Measurements from ENCODE around the gene PPP1R8.

DNA sequence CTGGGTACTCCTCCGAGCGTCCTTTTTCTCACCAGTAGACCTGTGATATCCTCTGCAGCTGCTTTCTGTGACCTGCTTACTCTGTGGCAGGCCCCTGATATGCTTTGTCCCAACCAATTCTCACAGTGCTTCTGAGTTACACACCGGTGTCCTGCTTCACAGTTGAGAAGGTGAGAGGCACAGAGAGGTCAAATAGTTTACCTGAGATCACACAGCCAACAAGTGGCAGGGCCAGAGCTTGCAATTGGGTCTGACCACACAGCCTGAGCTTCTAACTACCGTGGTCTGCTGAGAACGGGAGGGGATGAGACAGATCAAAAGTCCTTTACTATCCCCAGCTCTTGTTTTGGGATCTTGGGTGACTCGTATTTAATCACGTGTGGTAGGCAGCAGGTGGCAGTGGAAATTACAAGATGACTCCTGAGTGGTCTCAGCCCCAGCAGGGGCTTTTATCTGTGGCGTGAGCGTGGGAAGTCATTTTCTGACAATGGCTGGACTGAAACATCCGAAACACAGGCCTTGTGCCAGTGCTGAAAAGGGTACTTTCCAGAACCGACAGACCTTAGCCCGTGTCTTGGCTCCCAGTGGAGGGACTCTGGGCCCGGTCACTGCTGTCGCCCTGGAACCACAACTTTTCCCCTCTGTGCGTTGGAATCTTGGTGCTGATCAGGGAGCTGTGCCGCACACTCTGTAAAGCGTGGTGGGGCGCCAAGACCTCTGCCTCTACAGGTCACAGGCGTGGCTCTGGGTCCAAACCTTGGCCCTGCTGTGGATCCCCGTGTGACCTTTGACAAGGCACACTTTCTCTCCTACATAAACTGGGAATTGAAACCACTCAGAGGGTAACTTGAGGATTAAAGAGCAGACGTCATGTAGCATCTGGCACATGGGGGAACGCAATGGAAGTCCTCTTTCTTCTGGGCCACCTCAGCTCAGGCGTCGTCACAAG lies 53.7 kb downstream of the PPP1R8 start:
- TF ChIP-seq, protein P1, sequence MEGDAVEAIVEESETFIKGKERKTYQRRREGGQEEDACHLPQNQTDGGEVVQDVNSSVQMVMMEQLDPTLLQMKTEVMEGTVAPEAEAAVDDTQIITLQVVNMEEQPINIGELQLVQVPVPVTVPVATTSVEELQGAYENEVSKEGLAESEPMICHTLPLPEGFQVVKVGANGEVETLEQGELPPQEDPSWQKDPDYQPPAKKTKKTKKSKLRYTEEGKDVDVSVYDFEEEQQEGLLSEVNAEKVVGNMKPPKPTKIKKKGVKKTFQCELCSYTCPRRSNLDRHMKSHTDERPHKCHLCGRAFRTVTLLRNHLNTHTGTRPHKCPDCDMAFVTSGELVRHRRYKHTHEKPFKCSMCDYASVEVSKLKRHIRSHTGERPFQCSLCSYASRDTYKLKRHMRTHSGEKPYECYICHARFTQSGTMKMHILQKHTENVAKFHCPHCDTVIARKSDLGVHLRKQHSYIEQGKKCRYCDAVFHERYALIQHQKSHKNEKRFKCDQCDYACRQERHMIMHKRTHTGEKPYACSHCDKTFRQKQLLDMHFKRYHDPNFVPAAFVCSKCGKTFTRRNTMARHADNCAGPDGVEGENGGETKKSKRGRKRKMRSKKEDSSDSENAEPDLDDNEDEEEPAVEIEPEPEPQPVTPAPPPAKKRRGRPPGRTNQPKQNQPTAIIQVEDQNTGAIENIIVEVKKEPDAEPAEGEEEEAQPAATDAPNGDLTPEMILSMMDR (conservative IDR thresholded peaks at IDR 0.05 in 1 of 2, IDR thresholded peaks at IDR 0.05 in 1 of 2; ENCODE audit: low read depth in 1 of 2, low read length in 2 of 2) = no peak
- no peak for TF ChIP-seq EZH2 (IDR thresholded peaks at IDR 0.05; ENCODE audit: low read length, missing control alignments)
